HG03558 (cell line): ENCODE data around the gene MYO9B.
"Not testable (repeated sequence)": the region's sequence is repeated elsewhere in the genome, so short reads cannot be mapped to it uniquely, and the experiment has no call there.

Experiments
- ATAC-seq: cut with Tn5 transposase; IDR thresholded peaks from one replicate; pipeline ENCODE4 v1.9.1; 2021; ENCODE audit warnings: moderate number of reproducible peaks; ENCODE audit not compliant: unreplicated experiment; ENCODE audit errors: extremely low read depth

The MYO9B gene

DNA sequence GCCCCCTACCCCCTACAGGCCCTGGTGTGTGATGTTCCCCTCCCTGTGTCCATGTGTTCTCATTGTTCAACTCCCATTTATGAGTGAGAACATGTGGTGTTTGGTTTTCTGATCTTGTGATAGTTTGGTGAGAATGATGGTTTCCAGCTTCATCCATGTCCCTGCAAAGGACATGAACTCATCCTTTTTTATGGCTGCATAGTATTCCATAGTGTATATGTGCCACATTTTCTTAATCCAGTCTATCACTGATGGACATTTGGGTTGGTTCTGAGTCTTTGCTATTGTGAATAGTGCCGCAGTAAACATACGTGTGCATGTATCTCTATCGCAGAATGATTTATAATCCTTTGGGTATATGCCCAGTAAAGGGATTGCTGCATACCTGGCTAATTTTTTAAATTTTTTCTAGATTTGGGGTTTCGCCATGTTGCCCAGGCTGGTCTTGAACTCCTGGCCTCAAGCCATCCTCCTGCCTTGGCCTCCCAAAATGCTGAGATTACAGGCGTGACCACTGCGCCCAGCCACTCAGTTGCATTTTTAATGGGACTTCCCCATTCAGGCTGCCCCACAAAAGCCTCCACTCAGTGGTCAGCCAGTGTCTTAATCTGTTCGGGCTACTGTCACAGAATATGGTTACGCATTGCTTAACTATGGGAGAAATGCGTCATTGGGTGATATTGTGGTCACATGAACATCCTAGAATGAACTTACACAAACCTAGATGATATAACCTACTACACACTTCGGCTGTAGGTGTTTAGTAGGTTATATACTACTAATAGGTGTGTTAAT, 62.7 kb downstream of the MYO9B start:
- not testable (repeated sequence) for ATAC-seq

GRCh38 chr19:17138937-17139598, 63.5 kb downstream of the MYO9B start:
- ATAC-seq, result no peak

DNA sequence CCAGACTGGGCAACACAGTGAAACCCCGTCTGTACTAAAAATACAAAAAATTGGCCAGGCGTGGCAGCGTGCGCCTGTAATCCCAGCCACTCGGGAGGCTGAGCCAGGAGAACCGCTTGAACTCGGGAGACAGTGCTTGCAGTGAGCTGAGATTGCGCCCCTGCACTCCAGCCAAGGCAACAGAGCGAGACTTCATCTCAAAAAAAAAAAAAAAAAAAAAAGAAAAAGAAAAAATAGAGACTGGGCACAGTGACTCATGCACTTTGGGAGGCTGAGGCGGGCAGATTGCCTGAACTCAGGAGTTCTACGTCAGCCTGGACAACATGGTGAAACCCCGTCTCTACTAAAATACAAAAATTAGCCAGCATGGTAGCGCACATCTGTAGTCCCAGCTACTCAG, 69.2 kb downstream of the MYO9B start:
- ATAC-seq, result not testable (repeated sequence)

DNA sequence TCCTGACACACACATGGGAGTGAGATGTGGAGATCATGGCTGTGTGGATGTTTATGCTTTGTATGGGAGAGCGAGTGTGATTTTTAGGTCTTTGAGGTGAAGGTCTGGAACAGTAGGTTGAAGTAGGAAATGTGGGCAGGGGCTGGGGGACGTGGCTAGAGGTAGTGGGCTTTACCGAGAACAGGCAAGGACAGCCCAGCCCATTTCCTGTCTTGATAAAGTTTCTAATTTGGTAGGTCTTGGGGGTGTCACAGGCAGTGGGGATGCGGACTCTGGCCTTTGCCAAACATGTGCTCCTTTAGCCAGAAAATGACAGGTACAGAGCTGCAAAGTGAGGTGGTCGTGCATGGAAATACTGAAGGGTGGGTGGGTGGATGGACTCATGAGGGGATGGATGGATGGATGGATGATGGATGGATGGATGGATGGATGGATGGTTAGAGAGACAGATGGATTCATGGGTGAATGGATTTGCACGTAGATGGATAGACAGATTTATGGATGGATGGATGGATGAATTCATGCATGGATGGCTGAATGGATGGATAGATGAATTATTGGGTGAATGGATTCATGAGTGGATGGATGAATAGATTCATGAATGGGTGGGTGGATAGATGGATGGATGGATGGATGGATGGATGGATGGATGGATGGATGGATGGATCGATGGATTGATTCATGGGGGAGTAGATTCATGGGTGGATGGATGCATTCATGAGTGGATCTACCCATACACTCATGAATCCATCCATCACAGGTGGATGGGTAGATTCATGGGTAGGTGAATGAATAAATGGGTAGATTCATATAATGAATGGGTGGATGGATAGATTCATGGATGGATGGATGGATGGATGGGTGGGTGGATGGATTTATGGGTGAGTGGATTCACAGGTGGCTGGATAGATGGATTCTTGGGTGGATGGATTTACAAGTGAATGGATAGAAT, 70.2 kb downstream of the MYO9B start:
- no peak for ATAC-seq

- no peak for ATAC-seq
Measured at GRCh38 chr19:17148130-17148529, 72.6 kb downstream of the MYO9B start.

DNA sequence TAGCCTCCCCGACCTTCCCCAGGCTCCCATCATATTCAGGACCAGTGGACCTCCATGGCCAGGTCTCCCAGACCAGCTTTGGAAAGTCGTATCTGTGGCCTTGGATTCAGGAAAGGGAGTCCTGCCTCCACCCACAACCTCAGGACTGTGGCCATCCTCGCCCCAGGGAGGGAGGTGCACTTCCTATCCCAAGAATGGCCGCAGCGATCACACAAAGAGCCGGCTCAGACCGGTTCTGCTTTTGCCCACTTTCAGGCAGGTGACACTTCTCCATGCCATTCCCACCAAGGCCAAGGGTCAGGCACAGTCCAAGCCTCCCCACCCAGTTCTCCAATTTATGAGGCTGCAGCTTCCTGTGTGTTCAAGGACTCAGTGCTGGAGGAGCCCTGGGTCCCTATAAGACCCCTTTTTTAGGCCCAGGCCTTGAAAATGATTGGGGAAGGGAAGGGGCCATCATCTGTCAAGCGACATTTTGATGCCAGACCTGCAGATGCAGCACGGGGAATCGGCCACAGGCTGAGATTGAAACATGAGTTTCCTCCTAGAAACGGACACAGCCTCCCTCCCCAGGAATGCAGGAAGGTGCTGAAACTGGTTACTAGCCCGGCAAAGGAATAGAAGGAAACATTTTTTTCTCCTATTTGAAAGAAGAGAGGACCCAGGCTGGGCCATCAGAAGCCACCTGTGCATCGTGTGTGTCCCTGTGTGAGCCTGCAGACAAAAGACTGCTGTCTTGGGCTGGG, 74.0 kb downstream of the MYO9B start:
- no peak for ATAC-seq

- no peak for ATAC-seq
Measured at GRCh38 chr19:17153996-17154395, 78.4 kb downstream of the MYO9B start.

DNA sequence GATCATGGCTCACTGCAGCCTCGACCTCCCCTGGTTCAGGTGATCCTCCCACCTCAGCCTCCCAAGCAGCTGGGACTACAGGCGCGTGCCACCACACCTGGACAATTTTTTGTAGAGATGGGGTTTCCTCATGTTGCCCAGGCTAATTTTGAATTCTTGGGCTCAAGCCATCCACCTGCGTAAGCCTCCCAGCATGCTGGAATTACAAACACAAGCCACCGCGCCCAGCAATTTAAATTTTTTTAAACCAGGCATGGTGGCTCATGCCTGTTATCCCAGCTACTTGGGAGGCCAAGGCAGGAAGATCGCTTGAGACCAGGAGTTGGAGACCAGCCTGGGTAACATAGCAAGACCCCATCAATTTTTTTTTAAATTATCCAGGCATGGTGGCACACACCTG, 79.7 kb downstream of the MYO9B start:
- no peak for ATAC-seq

DNA sequence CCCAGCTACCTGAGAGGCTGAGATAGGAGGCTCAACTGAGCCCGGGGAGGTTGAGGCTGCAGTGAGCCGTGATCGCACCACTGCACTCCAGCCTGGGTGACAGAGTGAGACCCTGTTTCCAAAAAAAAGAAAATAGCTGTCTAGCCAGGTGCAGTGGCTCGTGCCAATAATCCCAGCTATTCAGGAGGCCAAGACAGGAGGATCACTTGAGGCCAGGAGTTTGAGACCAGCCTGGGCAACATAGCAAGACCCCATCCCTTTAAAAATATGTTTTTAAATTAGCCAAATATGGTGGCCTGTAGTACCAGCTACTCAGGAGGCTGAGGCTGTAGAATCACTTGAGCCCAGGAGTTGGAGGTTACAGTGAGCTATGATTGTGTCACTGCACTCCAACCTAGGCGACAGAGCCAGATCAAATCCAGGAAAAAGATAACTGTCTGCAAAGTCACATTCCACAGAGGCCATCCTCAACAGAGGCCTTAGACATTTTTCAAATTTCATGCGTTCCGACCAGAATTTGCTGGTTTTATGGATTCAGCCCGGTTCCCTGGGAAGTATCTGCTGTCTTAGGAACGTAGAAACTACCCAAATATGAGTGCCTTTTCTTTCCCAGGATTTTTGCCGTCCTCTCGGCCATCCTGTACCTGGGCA, 80.8 kb downstream of the MYO9B start:
- ATAC-seq, result no peak

DNA sequence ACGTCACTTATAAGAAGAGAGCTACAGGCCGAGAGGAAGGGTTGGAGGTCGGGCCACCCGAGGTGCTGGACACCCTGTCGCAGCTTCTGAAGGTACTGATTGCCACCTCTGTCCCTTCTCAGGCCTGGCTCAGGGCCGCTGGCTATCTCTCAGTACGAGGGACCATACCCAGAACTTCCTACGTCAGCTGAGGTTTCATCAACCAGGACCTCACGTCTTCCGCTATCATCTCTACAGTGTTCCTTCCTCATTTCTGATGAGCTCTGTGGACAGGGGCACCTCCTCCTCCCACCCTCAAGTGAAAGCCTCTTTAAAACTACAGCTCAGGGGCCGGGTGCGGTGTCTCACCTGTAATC, 81.3 kb downstream of the MYO9B start:
- no peak for ATAC-seq

GRCh38 chr19:17158584-17158983, 83.0 kb downstream of the MYO9B start:
- ATAC-seq, result no peak

GRCh38 chr19:17159466-17160393, 84.2 kb downstream of the MYO9B start:
- ATAC-seq, result no peak

- ATAC-seq, result no peak
Measured at GRCh38 chr19:17160908-17161307, 85.3 kb downstream of the MYO9B start.

DNA sequence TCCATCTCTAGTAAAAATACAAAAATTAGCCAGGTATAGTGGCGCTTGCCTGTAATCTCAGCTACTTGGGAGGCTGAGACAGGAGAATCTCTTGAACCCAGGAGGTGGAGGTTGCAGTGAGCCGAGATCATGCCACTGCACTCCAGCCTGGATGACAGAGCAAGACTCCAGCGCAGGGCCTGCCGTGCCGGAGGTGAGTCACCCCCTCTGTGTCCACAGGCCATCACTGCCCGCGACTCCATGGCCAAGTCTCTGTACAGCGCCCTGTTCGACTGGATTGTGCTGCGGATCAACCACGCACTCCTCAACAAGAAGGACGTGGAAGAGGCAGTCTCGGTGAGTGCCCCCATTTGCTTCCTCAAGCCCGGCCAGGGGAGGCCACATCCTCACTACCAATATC, 86.6 kb downstream of the MYO9B start:
- ATAC-seq, result not testable (repeated sequence)

DNA sequence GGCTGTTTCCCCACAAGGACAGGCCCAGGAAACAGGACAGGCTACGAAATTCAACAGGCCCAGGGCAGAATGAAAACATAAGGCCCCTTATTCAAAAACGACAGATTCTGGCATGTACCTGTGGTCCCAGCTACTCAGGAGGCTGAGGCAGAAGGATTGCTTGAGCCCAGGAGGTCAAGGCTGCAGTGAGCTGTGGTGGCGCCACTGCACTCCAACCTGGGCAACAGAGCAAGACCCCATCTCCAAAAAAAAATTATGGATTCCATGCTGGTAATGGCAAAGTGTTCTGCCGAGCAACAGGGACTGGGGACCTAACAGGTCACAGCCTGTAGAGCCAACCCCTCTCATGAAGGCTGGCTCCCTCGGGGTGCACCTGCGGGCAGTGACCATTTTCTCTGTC, 87.0 kb downstream of the MYO9B start:
- ATAC-seq, result no peak

- no peak for ATAC-seq
Measured at GRCh38 chr19:17163652-17164051, 88.1 kb downstream of the MYO9B start.

- ATAC-seq, result no peak
Measured at GRCh38 chr19:17164639-17165038, 89.1 kb downstream of the MYO9B start.

DNA sequence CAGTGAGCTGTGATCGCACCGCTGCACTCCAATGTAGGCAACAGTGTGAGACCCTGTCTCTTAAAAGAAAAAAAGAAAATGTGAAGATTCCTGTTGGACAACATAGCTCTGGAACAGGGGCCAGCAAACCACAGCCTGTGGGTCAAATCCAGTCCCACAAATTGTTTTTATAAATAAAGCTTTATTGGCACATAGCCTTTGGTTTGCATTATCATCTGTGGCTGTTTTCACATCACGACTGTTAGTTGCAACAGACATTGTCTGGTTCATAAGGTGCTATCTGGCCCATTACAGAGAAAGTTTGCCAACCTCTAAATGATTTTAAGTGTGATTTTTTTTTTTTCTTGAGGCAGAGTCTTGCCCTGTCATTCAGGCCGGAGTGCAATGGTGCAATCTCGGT, 90.1 kb downstream of the MYO9B start:
- no peak for ATAC-seq
